A549 (cell line): ENCODE data around the gene ACBD7. TPM values are rescaled to one million over a fixed set of nuclear protein-coding genes. Genes with fewer than 3 reads are reported as not detected.

Experiments used
- ATAC-seq, 2 experiments: fragments of 200-7000 bp in 1 of 2; fragments of >200 bp in 1 of 2; cut with Nextera tagmentation in 1 of 2; cut with Tn5 transposase in 1 of 2; 3 replicates each; pipeline versions ENCODE4 v1.8.0 to v1.9.1; 2018 to 2020; ENCODE audit warnings: mild to moderate bottlenecking in 1 of 2, moderate library complexity in 1 of 2
- CTCF ChIA-PET: fragments of 300-600 bp; sonication (Branson Sonifier 250); formaldehyde crosslinking; extraction: SDS; loops from one replicate; lab custom pipeline; 2021; ENCODE audit warnings: antibody characterized with exemption, inconsistent platforms; lab: Yijun Ruan, JAX
- POLR2A ChIA-PET: fragments of 350-600 bp; formaldehyde crosslinking; extraction: SDS; loops from one replicate; lab custom pipeline; 2021; ENCODE audit warnings: antibody characterized with exemption, inconsistent platforms; lab: Yijun Ruan, JAX
- DNase-seq, 2 experiments: peaks; one replicate each; pipeline versions ENCODE4 v3.0.0 to v3.0.0-alpha.2; 2011 to 2016; ENCODE audit warnings: low read depth in 1 of 2, low spot score in 1 of 2
- FAIRE-seq: peaks from 2 replicates; lab custom pipeline; 2011; peaks lifted over from hg19 to GRCh38; lab: Jason Lieb, UNC
- H3K27ac ChIP-seq, 2 experiments: fragments of >200 bp; sonication (Bioruptor Twin); formaldehyde crosslinking; 3 replicates each; pipeline ENCODE4 v1.5.1; 2016 to 2017
- H3K4me1 ChIP-seq: fragments of >200 bp; sonication (Bioruptor Twin); formaldehyde crosslinking; 3 replicates; pipeline ENCODE4 v1.6.1; 2016
- H3K4me2 ChIP-seq: fragments of >200 bp; sonication (Bioruptor Twin); formaldehyde crosslinking; 3 replicates; pipeline ENCODE4 v1.6.1; 2016
- H3K4me3 ChIP-seq: fragments of >200 bp; sonication (Bioruptor Twin); formaldehyde crosslinking; 3 replicates; pipeline ENCODE4 v1.5.1; 2016
- H3K9me3 ChIP-seq: fragments of >200 bp; sonication (Bioruptor Twin); formaldehyde crosslinking; 3 replicates; pipeline ENCODE4 v1.6.1; 2016
- BCL3 ChIP-seq: fragments of >200 bp; sonication (Bioruptor Twin); formaldehyde crosslinking; IDR thresholded peaks from 3 replicates; pipeline ENCODE4 v1.6.1; 2016
- CBX8 ChIP-seq: fragments of 200-600 bp; sonication (generic); IDR thresholded peaks from 2 replicates; pipeline ENCODE4 v1.6.1; 2016
- CEBPB ChIP-seq, 2 experiments: fragments of >200 bp in 1 of 2; sonication (Bioruptor Twin) in 1 of 2; formaldehyde crosslinking in 1 of 2; IDR thresholded peaks; 2 replicates each; pipeline ENCODE4 v1.6.1; 2012 to 2016
- CHD2 ChIP-seq: fragments of 150-350 bp; IDR thresholded peaks from 2 replicates; pipeline ENCODE4 v1.6.1; 2014; ENCODE audit warnings: low read length; ENCODE audit not compliant: partially characterized antibody
- EP300 ChIP-seq, 2 experiments: fragments of >200 bp; sonication (Bioruptor Twin); formaldehyde crosslinking; IDR thresholded peaks; 2 replicates in 1 of 2; 3 replicates in 1 of 2; pipeline ENCODE4 v1.6.1; 2016 to 2017
- HEYL ChIP-seq: fragments of 250-450 bp; sonication (Bioruptor Pico); IDR thresholded peaks from 2 replicates; pipeline ENCODE4 v1.8.0; 2021; ENCODE audit warnings: mild to moderate bottlenecking, moderate library complexity
- JUN ChIP-seq, 2 experiments: fragments of >200 bp; sonication (Bioruptor Twin); formaldehyde crosslinking; IDR thresholded peaks; 2 replicates in 1 of 2; 3 replicates in 1 of 2; pipeline ENCODE4 v1.6.1; 2016 to 2017
- JUNB ChIP-seq: fragments of >200 bp; sonication (Bioruptor Twin); formaldehyde crosslinking; IDR thresholded peaks from 2 replicates; pipeline ENCODE4 v1.6.1; 2016
- KDM1A ChIP-seq: fragments of 200-600 bp; sonication (generic); IDR thresholded peaks from 2 replicates; pipeline ENCODE4 v1.6.1; 2016; ENCODE audit warnings: low read depth, mild to moderate bottlenecking
- MAX ChIP-seq: IDR thresholded peaks from 2 replicates; pipeline ENCODE4 v1.6.1; 2012
- NFE2L2 ChIP-seq: fragments of 150-350 bp; conservative IDR thresholded peaks from 2 replicates; pipeline ENCODE4 v1.6.1; 2014; ENCODE audit warnings: low read length
- NR3C1 ChIP-seq: fragments of >200 bp; sonication (Bioruptor Twin); formaldehyde crosslinking; IDR thresholded peaks from 3 replicates; pipeline ENCODE4 v1.6.1; 2017
- POLR2AphosphoS2 ChIP-seq: conservative IDR thresholded peaks from 2 replicates; pipeline ENCODE4 v1.6.1; 2012; ENCODE audit warnings: low read length, improper control_type of control experiment, inconsistent platforms
- RNF2 ChIP-seq: fragments of 200-600 bp; sonication (generic); IDR thresholded peaks from 2 replicates; pipeline ENCODE4 v1.6.1; 2016; ENCODE audit warnings: low read depth, mild to moderate bottlenecking, antibody characterized with exemption, moderate library complexity, borderline replicate concordance
- SMC3 ChIP-seq: fragments of >200 bp; sonication (Bioruptor Twin); formaldehyde crosslinking; IDR thresholded peaks from 3 replicates; pipeline ENCODE4 v1.6.1; 2018; ENCODE audit warnings: inconsistent platforms
- SREBF2 ChIP-seq: fragments of 450-650 bp; IDR thresholded peaks from 2 replicates; pipeline ENCODE4 v1.6.1; 2014; ENCODE audit warnings: mild to moderate bottlenecking, moderate library complexity
- WGBS: methylation state at CpG from one replicate; pipeline ENCODE4 v1.1.6; 2017; ENCODE audit errors: missing lambda C conversion rate; 5-methylcytosine and 5-hydroxymethylcytosine counted together
- polyA plus RNA-seq, 4 experiments: library from polyadenylated mRNA; depleted of rRNA in 3 of 4; stranded (reverse); fragments of >200 nt; fragmentation: RNase III in 1 of 4; extraction: RNeasy Plus Mini Kit Qiagen cat#74134 plus additional on column Dnase treatment in 1 of 4; gene quantifications; 2 replicates in 3 of 4; 3 replicates in 1 of 4; pipeline ENCODE4 v1.2.3, GENCODE V29; 2011 to 2017
- TF ChIP-seq, protein P1 (sequence below): fragments of 250-450 bp; sonication (Bioruptor Pico); IDR thresholded peaks from 2 replicates; pipeline ENCODE4 v1.5.0; 2020; ENCODE audit warnings: low read depth, mild to moderate bottlenecking, moderate library complexity
- TF ChIP-seq, protein P2 (sequence below): IDR thresholded peaks from 2 replicates; pipeline ENCODE4 v1.6.1; 2012; ENCODE audit warnings: low read depth, borderline replicate concordance
- TF ChIP-seq, protein P3 (sequence below): IDR thresholded peaks from 2 replicates; pipeline ENCODE4 v1.6.1; 2012

Gene ACBD7
- polyA plus RNA-seq, 2 of the 4 experiments (the other 2 are of a cell fraction) = 0.90 to 1.2 TPM

DNA sequence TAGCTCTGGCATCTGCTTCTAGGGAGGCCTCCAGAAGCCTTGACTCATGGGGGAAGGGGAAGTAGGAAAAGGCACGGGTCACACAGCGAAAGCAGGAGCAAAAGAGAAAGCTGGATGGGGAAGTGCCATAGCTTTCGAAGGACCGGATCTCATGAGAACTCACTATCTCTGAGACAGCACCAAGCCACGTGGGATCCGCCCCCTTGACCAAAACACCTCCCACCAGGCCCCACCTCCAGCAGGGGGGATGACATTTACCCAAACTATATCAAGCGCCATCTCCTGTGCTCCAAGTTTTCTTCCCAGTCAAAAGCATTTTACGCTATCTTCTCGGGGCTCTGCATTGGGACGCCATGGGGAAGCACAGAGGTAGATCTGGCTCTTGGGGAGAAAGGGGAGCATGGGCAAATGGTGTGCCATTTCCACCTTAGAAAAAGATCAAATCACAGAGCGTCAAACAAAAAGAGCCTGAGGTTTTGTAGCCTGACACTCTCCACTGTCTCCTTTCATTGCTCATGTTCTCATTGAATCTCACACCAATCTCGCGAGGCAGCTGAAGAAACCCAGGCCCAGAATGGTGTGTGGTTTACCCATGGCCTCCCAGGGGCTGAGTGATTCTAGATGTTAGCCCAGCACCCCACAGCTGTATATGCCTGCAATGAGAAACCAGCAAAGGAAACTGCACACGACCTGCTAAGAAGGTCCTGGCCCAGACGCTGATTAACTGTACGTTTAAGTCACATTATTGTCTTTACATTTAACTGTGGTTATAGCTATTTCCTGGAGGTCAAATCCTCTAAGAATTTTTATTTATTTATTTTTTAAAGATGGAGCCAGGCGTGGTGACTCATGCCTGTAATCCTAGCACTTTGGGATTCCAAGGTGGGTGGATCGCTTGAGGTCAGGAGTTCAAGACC is 52.9 kb downstream of the ACBD7 start:
- FAIRE-seq (no peak), ATAC-seq (no peak), DNase-seq (no peak)
- H3K4me3 ChIP-seq = no peak overlapping the region
- no peaks in the 10 kb centered on the region for H3K4me1 ChIP-seq
- WGBS = 76% methylated on average over 18 of the region's 18 CpGs
- H3K27ac ChIP-seq = no peak overlapping the region
- TF ChIP-seq NR3C1 (no peak), CHD2 (no peak), KDM1A (no peak), RNF2 (no peak), JUN (IDR thresholded peaks at IDR 0.05) (no peak), MAX (no peak), SMC3 (no peak), BCL3 (no peak), CEBPB (IDR thresholded peaks at IDR 0.05) (no peak), CBX8 (no peak), HEYL (CRISPR knock-in tag) (no peak), NFE2L2 (no peak), EP300 (IDR thresholded peaks at IDR 0.05) (no peak), SREBF2 (no peak)
- TF ChIP-seq, protein P1, sequence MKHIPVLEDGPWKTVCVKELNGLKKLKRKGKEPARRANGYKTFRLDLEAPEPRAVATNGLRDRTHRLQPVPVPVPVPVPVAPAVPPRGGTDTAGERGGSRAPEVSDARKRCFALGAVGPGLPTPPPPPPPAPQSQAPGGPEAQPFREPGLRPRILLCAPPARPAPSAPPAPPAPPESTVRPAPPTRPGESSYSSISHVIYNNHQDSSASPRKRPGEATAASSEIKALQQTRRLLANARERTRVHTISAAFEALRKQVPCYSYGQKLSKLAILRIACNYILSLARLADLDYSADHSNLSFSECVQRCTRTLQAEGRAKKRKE (CRISPR knock-in tag) = no peak
- TF ChIP-seq, protein P2, sequence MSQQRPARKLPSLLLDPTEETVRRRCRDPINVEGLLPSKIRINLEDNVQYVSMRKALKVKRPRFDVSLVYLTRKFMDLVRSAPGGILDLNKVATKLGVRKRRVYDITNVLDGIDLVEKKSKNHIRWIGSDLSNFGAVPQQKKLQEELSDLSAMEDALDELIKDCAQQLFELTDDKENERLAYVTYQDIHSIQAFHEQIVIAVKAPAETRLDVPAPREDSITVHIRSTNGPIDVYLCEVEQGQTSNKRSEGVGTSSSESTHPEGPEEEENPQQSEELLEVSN = no peak
- TF ChIP-seq, protein P3, sequence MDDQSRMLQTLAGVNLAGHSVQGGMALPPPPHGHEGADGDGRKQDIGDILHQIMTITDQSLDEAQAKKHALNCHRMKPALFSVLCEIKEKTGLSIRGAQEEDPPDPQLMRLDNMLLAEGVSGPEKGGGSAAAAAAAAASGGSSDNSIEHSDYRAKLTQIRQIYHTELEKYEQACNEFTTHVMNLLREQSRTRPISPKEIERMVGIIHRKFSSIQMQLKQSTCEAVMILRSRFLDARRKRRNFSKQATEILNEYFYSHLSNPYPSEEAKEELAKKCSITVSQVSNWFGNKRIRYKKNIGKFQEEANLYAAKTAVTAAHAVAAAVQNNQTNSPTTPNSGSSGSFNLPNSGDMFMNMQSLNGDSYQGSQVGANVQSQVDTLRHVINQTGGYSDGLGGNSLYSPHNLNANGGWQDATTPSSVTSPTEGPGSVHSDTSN = no peak
- no peak overlapping the region for H3K4me2 ChIP-seq
- no peaks in the 10 kb centered on the region for H3K9me3 ChIP-seq
- POLR2A ChIA-PET = no interaction called here
- CTCF ChIA-PET = no interaction called here

GRCh38 chr10:15027741-15028140 is 60.8 kb downstream of the ACBD7 start:
- Histone ChIP-seq H3K4me2 (no peak overlapping the region), H3K4me1 (no peaks in the 10 kb centered on the region), H3K4me3 (no peak overlapping the region), H3K9me3 (no peaks in the 10 kb centered on the region), H3K27ac (no peak overlapping the region)
- TF ChIP-seq POLR2AphosphoS2 = no peak
- TF ChIP-seq JUNB = no peak
- 60% methylated on average over 3 of the region's 3 CpGs for WGBS
- FAIRE-seq (no peak), ATAC-seq (no peak), DNase-seq (no peak)
- POLR2A ChIA-PET = no interaction called here
- CTCF ChIA-PET = no interaction called here

Other genes starting within 250 kb of the ACBD7 start
- 21.3 and 23.2 TPM in 2 replicates for gene SUV39H2, start 209.9 kb downstream of the ACBD7 start, polyA plus RNA-seq (2011; rRNA removed)
- 22.6 to 24.0 TPM (median 22.9 TPM) in 3 replicates for gene SUV39H2, start 209.9 kb downstream of the ACBD7 start, polyA plus RNA-seq (2017; fragmentation: RNase III; extraction: RNeasy Plus Mini Kit Qiagen cat#74134 plus additional on column Dnase treatment)
- gene DCLRE1C, start 134.7 kb downstream of the ACBD7 start, polyA plus RNA-seq (2011; rRNA removed) = 8.3 and 8.6 TPM in 2 replicates
- 4.6 to 5.9 TPM (median 5.0 TPM) in 3 replicates for gene DCLRE1C, start 134.7 kb downstream of the ACBD7 start, polyA plus RNA-seq (2017; fragmentation: RNase III; extraction: RNeasy Plus Mini Kit Qiagen cat#74134 plus additional on column Dnase treatment)
- gene MEIG1, start 129.4 kb downstream of the ACBD7 start, polyA plus RNA-seq (2011; rRNA removed) = 0.79 and 1.1 TPM in 2 replicates
- gene MEIG1, start 129.4 kb downstream of the ACBD7 start, polyA plus RNA-seq (2017; fragmentation: RNase III; extraction: RNeasy Plus Mini Kit Qiagen cat#74134 plus additional on column Dnase treatment) = 0.41 to 1.9 TPM (median 0.66 TPM) in 3 replicates
- 0.34 and 0.53 TPM in 2 replicates for gene OLAH, start 44.8 kb downstream of the ACBD7 start, polyA plus RNA-seq (2011; rRNA removed)
- not detected in 3 replicates for gene OLAH, start 44.8 kb downstream of the ACBD7 start, polyA plus RNA-seq (2017; fragmentation: RNase III; extraction: RNeasy Plus Mini Kit Qiagen cat#74134 plus additional on column Dnase treatment)
- 43.4 and 47.5 TPM in 2 replicates for gene RPP38, start 8.6 kb upstream of the ACBD7 start, polyA plus RNA-seq (2011; rRNA removed)
- gene RPP38, start 8.6 kb upstream of the ACBD7 start, polyA plus RNA-seq (2017; fragmentation: RNase III; extraction: RNeasy Plus Mini Kit Qiagen cat#74134 plus additional on column Dnase treatment) = 23.9 to 26.9 TPM (median 25.5 TPM) in 3 replicates
- 13.1 and 14.7 TPM in 2 replicates for gene NMT2, start 79.9 kb upstream of the ACBD7 start, polyA plus RNA-seq (2011; rRNA removed)
- 19.6 to 23.2 TPM (median 22.5 TPM) in 3 replicates for gene NMT2, start 79.9 kb upstream of the ACBD7 start, polyA plus RNA-seq (2017; fragmentation: RNase III; extraction: RNeasy Plus Mini Kit Qiagen cat#74134 plus additional on column Dnase treatment)